Large intestine (tissue), 3 donors: ENCODE measurements around the gene PHF21A. TPM values are rescaled to one million over a fixed set of nuclear protein-coding genes. Genes with fewer than 3 reads are reported as not detected.
A peak's percentile ranks its signal among the peaks of the same experiment; 100 is the strongest.

Experiments
- DNase-seq, 2 donors: peaks; one replicate each; pipeline versions ENCODE4 v3.0.0 to v3.0.0-alpha.2; 2013
- H3K27ac ChIP-seq: one replicate; pipeline ENCODE4 v1.5.1; 2013; ENCODE audit warnings: low read length
- H3K27me3 ChIP-seq: 2 replicates; pipeline ENCODE4 v1.6.1; 2013; ENCODE audit warnings: low read length; ENCODE audit not compliant: control insufficient read depth, insufficient read depth
- H3K36me3 ChIP-seq: 2 replicates; pipeline ENCODE4 v1.6.1; 2013; ENCODE audit warnings: low read length; ENCODE audit not compliant: control insufficient read depth, insufficient read depth
- H3K4me1 ChIP-seq: one replicate; pipeline ENCODE4 v1.6.1; 2013; ENCODE audit warnings: low read length; ENCODE audit not compliant: control insufficient read depth, insufficient read depth
- H3K4me3 ChIP-seq: one replicate; pipeline ENCODE4 v1.5.1; 2013; ENCODE audit warnings: low read length
- H3K9me3 ChIP-seq: one replicate; pipeline ENCODE4 v1.6.1; 2013; ENCODE audit warnings: mild to moderate bottlenecking, low read depth, low read length, moderate library complexity; ENCODE audit not compliant: control insufficient read depth
- WGBS: methylation state at CpG from one replicate; pipeline ENCODE4 v1.1.5; 2013; ENCODE audit warnings: low lambda C conversion rate; ENCODE audit not compliant: insufficient coverage; 5-methylcytosine and 5-hydroxymethylcytosine counted together
- polyA plus RNA-seq: library from polyadenylated mRNA; unstranded; fragments of 120-200 nt; gene quantifications from one replicate; pipeline ENCODE4 v1.2.1, GENCODE V29; 2013

PHF21A gene
- polyA plus RNA-seq, 1 donor = 25.6 TPM

DNA sequence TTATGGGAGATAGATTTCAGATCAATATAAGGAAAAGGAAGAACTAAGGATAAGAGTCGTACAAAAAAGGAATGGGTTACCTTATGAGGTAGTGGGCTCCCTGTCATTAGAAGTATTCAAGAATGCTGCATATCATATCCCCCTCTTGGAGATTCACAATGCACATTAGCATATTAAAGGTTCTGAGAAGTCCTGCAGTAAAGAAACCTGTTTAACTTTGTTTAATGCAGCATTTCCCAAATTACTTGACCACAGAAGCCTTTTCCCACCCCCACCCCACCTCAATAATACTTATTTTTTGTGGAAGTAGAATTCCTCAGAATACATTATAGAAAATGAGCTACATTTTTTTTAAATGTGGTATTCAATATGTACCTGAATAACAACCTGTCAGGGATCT is 30.9 kb downstream of the PHF21A start:
- no CpG with 5 or more reads among the region's 1 CpG for WGBS

DNA sequence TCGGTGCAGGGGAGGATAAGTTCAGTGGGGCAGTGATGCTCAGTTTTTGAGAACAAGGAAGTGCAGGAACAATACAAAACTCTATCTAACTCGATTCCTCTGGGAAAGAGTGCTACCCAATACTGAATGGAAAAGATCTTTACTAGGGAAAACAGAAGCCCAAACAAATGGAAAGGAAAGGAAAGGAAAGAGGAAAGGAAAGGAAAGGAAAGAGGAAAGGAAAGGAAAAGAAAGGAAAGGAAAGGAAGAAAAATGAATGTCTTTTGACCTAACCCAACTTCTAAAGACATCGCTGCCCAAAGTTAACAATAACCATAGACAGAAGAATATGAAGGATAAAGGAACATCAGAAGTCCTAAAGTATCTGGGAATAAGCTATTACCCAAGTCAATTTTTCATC is 41.6 kb downstream of the PHF21A start:
- H3K4me3 ChIP-seq = no peak overlapping the region
- H3K4me1 ChIP-seq = no peaks in the 10 kb centered on the region
- peaks cover 17% of the 10 kb centered on the region for H3K36me3 ChIP-seq
- no peaks in the 10 kb centered on the region for H3K9me3 ChIP-seq
- WGBS = 89% methylated on average over 1 of the region's 3 CpGs
- H3K27ac ChIP-seq = no peak overlapping the region
- no peak for DNase-seq
- H3K27me3 ChIP-seq = no peaks in the 10 kb centered on the region

More for the DNA sequence above, 30.9 kb downstream of the PHF21A start:
- no peak overlapping the region for H3K27ac ChIP-seq
- H3K4me1 ChIP-seq = no peaks in the 10 kb centered on the region
- no peak overlapping the region for H3K4me3 ChIP-seq
- H3K27me3 ChIP-seq = no peaks in the 10 kb centered on the region
- peaks cover 10% of the 10 kb centered on the region for H3K36me3 ChIP-seq
- H3K9me3 ChIP-seq = no peaks in the 10 kb centered on the region
- no peak for DNase-seq

DNA sequence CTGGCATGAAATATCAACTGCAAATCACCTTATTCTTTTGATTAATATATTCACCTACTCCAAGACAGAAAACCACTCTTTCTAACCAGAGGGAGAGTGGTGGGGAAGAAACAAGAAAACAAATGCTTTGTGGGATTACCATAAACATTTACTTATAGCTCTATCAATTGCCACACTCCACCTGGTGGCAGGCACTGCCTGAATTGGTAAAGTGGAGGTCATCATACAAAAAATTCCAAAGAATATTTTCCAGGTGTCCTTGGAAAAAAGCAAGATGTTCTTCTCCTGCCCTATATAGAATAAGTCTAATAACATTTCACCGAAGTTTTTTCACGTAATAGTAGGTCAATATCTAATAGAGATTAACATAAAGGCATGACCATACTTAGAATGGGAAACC is 45.3 kb downstream of the PHF21A start:
- Histone ChIP-seq H3K27me3 (no peaks in the 10 kb centered on the region), H3K4me1 (no peaks in the 10 kb centered on the region), H3K36me3 (peaks cover 16% of the 10 kb centered on the region), H3K4me3 (no peak overlapping the region), H3K9me3 (no peaks in the 10 kb centered on the region), H3K27ac (no peak overlapping the region)
- WGBS = 95% methylated on average over 2 of the region's 2 CpGs
- DNase-seq = no peak

DNA sequence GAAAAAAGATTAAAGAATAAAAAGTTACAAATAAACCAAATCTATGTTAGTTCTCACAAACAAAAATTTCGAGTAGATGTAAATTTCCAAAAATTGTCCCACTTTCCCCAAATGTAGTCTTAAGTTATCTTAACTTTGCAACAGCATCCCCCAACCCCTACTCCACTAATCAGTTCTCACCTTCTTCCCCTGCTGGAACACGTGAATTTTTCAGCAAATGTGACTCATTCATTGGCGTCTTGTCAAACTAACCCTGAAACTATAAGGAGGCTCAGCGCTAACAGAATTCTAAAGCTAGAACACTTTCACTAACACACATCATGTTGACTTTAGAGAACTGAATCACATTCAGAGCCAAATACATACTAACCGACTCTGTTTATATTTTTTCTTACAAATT is 46.1 kb downstream of the PHF21A start:
- H3K27me3 ChIP-seq = no peaks in the 10 kb centered on the region
- H3K27ac ChIP-seq = no peak overlapping the region
- peaks cover 14% of the 10 kb centered on the region for H3K36me3 ChIP-seq
- 67% methylated on average over 4 of the region's 5 CpGs for WGBS
- H3K4me1 ChIP-seq = no peaks in the 10 kb centered on the region
- no peaks in the 10 kb centered on the region for H3K9me3 ChIP-seq
- no peak for DNase-seq
- H3K4me3 ChIP-seq = no peak overlapping the region

DNA sequence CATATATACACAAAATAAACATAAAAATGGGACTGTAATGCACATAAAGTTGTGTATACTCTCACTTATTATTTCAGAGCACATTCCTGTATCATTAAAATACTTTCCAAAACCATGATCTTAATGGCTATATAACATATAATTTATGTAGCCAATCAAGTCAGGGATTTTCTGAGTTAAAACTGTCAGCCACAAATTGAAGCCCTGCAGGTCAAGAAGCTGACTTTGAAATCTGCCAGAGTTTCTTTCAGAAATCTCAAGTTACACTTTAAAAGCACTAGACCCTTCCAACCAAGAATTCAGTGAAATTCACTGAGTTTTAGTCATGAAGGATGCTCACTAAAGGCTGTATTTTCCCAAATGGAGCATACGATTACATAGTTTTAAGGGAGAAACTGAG is 47.6 kb downstream of the PHF21A start:
- Histone ChIP-seq H3K4me3 (no peak overlapping the region), H3K9me3 (no peaks in the 10 kb centered on the region), H3K27ac (no peak overlapping the region), H3K4me1 (no peaks in the 10 kb centered on the region), H3K36me3 (peaks cover 14% of the 10 kb centered on the region), H3K27me3 (no peaks in the 10 kb centered on the region)
- no peak for DNase-seq
- 100% methylated on average over 1 of the region's 1 CpG for WGBS

DNA sequence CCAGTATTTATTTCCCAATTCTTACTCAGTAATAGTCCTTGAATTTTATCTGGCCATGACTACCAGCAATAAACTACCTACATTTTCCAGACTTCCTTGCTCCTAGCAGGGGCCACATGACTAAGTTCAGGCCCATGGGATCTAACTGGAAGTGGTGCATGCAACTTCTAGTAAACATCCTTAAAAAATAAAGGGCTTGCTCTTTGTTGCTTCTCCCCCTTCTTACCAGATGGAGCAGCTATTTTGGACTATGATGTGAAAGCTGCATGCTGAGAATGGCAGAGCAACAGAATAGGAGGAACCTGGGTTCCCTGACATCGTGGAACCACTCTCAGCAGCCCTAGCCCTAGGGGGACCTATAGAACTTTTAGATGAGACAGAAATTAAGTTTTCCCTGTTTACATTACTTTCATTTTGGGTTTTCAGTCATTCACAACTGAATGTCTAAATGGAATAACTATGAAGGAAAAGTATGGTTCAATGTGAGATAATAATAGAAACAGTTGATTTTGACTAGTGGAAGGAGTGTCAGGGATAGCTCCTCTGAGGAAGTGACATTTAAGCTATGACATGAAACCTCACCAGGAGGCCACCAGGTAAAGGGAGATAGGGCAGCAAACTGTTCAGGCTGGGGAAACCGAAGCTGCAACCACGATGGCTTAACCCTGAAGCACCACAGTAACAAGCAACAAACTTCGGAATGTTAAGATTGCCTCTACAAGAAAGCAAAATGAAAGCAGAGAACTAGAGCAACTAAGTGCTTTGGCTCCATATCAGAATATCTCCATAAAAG is 48.9 kb downstream of the PHF21A start:
- WGBS = no CpG with 5 or more reads among the region's 4 CpGs

DNA sequence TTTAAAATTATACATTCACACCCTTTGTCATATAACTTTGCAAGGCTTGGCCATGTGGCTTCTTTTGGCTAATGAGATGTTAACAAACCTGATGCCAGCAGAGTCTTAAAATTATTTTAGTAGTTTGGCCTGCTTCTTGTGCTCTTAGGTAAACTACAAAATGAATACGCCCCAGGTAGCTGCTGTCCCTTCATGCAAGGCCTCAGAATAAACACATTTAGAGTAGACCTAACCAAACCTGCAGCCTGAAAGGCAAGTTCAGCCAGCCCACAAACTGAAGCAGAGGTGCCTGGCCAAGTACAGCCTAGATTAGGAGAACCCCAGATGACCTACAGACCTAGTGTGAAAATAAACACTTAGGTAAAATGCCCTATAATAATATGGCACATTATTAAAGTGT is 50.2 kb downstream of the PHF21A start:
- H3K9me3 ChIP-seq = no peaks in the 10 kb centered on the region
- no peak overlapping the region for H3K4me3 ChIP-seq
- no peaks in the 10 kb centered on the region for H3K27me3 ChIP-seq
- H3K36me3 ChIP-seq = peaks cover 4% of the 10 kb centered on the region
- no peak overlapping the region for H3K27ac ChIP-seq
- no peak for DNase-seq
- no peaks in the 10 kb centered on the region for H3K4me1 ChIP-seq
- no CpG with 5 or more reads among the region's 1 CpG for WGBS

More for the DNA sequence above, 48.9 kb downstream of the PHF21A start:
- H3K4me1 ChIP-seq = no peaks in the 10 kb centered on the region
- no peak overlapping the region for H3K27ac ChIP-seq
- no peaks in the 10 kb centered on the region for H3K27me3 ChIP-seq
- no peaks in the 10 kb centered on the region for H3K9me3 ChIP-seq
- peaks cover 12% of the 10 kb centered on the region for H3K36me3 ChIP-seq
- H3K4me3 ChIP-seq = no peak overlapping the region
- DNase-seq = peak in 1 of 2 donors; percentile 11

DNA sequence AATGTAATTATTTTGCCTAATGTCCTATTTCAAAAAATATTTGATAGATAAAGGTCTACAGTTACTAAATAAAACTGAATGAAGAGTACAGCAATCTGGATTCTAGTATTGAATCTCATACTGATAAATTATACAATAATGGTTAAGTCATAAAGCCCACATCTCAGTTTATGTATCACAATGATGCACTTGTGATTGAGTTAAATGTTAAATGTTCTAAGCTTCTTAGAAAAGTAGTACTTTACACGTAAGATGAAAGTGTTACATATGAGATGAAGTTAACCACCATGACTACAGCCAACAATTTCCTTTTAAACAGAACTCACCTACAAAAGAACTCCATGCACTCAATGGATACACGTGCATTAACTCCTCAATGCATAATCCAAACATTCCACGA is 51.7 kb downstream of the PHF21A start:
- DNase-seq = no peak
- no peaks in the 10 kb centered on the region for H3K4me1 ChIP-seq
- no peak overlapping the region for H3K27ac ChIP-seq
- H3K27me3 ChIP-seq = no peaks in the 10 kb centered on the region
- H3K36me3 ChIP-seq = peaks cover 10% of the 10 kb centered on the region
- no CpG with 5 or more reads among the region's 3 CpGs for WGBS
- no peaks in the 10 kb centered on the region for H3K9me3 ChIP-seq
- H3K4me3 ChIP-seq = no peak overlapping the region

DNA sequence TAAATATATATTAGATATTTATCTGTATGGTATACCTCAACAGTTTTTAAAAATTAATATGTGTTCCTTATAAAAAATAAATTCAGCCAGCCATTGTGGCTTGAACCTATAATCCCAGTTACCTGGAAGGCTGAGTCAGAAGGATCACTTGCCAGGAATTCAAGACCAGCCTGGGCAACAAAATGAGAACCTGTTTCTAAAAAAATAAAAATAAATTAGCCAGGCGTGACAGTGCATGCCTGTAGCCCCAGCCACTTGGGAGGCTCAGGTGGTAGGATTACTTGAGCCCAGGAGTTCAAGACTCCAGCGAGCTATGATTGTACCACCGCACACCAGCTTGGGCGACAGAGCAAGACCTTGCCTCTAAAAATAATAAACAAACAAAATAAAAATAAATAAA is 54.9 kb downstream of the PHF21A start:
- no peak for DNase-seq
- WGBS = 90% methylated on average over 2 of the region's 4 CpGs
- Histone ChIP-seq H3K36me3 (peaks cover 5% of the 10 kb centered on the region), H3K4me1 (no peaks in the 10 kb centered on the region), H3K9me3 (no peaks in the 10 kb centered on the region), H3K27me3 (no peaks in the 10 kb centered on the region), H3K27ac (no peak overlapping the region), H3K4me3 (no peak overlapping the region)

DNA sequence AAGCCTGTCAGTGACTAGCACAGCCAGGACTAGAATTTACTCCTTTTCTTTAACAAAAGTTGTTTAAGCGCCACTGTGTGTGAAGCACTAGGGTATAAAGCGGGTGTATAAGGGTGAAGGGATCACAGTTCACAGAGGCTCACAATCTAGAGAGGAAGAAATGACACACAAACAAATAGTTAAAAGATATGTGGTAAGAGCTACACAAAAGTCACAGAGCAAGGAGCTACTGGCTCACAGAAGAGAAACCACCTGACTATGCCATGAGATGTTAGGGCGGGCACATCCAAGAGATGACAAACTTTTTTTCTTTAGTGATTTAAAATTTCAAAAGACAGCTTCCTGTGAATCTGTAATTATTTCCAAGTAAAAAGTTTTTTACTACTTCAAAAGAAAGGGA is 55.6 kb downstream of the PHF21A start:
- Histone ChIP-seq H3K27me3 (no peaks in the 10 kb centered on the region), H3K36me3 (peaks cover 5% of the 10 kb centered on the region), H3K4me3 (no peak overlapping the region), H3K9me3 (no peaks in the 10 kb centered on the region), H3K4me1 (no peaks in the 10 kb centered on the region), H3K27ac (no peak overlapping the region)
- WGBS = 100% methylated on average over 3 of the region's 3 CpGs
- DNase-seq = no peak

DNA sequence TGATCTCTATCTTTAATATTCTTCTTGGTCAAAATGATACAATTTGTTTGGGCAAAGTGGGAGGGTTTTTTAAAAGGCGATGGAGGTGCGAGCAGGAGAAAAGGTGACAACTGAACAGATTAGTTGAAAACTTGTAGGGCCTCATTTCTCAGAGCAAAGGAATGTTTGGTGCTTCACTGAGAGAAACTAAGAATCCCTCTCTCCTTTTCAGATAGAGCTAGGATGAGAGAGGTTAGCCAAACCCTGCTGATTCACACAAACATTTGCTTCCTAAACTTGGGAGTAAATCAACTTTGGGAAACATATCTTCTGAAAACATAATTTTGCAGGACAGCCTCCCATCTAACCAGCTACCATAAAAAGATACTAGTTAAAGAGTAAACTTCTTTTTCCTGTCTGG is 57.0 kb downstream of the PHF21A start:
- Histone ChIP-seq H3K36me3 (peaks cover 5% of the 10 kb centered on the region), H3K4me3 (no peak overlapping the region), H3K4me1 (no peaks in the 10 kb centered on the region), H3K9me3 (no peaks in the 10 kb centered on the region), H3K27ac (no peak overlapping the region), H3K27me3 (no peaks in the 10 kb centered on the region)
- DNase-seq = no peak
- 100% methylated on average over 1 of the region's 2 CpGs for WGBS
